ENCODE data around the gene ZSCAN31.

DNA sequence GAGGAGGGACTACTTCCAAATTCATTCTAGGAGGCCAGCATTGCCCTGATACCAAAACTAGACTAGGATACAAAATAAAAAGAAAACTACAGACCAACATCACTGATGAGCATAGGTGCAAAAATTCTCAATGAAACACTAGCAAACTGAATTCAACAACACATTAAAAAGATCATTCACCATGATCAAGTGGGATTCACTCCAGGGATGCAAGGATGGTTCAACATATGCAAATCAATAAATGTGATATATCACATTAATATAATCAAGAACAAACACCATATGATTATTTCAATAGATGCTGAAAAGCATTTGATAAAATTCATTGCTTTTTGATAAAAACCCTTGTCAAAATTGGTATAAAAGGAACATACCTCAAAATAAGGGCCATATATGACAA, 44.4 kb downstream of the ZSCAN31 start:
- TF ChIP-seq, protein P1, sequence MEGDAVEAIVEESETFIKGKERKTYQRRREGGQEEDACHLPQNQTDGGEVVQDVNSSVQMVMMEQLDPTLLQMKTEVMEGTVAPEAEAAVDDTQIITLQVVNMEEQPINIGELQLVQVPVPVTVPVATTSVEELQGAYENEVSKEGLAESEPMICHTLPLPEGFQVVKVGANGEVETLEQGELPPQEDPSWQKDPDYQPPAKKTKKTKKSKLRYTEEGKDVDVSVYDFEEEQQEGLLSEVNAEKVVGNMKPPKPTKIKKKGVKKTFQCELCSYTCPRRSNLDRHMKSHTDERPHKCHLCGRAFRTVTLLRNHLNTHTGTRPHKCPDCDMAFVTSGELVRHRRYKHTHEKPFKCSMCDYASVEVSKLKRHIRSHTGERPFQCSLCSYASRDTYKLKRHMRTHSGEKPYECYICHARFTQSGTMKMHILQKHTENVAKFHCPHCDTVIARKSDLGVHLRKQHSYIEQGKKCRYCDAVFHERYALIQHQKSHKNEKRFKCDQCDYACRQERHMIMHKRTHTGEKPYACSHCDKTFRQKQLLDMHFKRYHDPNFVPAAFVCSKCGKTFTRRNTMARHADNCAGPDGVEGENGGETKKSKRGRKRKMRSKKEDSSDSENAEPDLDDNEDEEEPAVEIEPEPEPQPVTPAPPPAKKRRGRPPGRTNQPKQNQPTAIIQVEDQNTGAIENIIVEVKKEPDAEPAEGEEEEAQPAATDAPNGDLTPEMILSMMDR (IDR thresholded peaks at IDR 0.05), result no peak
- no peak for TF ChIP-seq POLR2A (IDR thresholded peaks at IDR 0.05)

All from vagina (tissue), 2 donors.